CD8-positive, alpha-beta memory T cell (primary cell): ENCODE measurements around the gene GRIN2C. TPM values are rescaled to one million over a fixed set of nuclear protein-coding genes. Genes with fewer than 3 reads are reported as not detected.
"Not testable (repeated sequence)": the region's sequence is repeated elsewhere in the genome, so short reads cannot be mapped to it uniquely, and the experiment has no call there.

Experiments used
- CTCF ChIA-PET: fragments of 350-600 bp; sonication (Branson Sonifier 250); formaldehyde crosslinking; loops from one replicate; lab custom pipeline; 2021; ENCODE audit warnings: antibody characterized with exemption; lab: Charles Lee
- POLR2A ChIA-PET: fragments of 350-600 bp; sonication (Branson Sonifier 250); formaldehyde crosslinking; loops from one replicate; lab custom pipeline; 2021; ENCODE audit warnings: antibody characterized with exemption; lab: Charles Lee
- DNase-seq, 5 donors: peaks; one replicate each; pipeline versions ENCODE4 v3.0.0 to v3.0.0-alpha.2; 2020 to 2022; ENCODE audit warnings: mixed read lengths in 1 of 5
- H3K27ac ChIP-seq: one replicate; pipeline ENCODE4 v1.7.0; 2013; ENCODE audit warnings: low read depth, mild to moderate bottlenecking, low read length, moderate library complexity
- H3K27me3 ChIP-seq: 2 replicates; pipeline ENCODE4 v1.7.0; 2013; ENCODE audit warnings: low read length, mild to moderate bottlenecking; ENCODE audit not compliant: insufficient read depth, poor library complexity, severe bottlenecking
- H3K36me3 ChIP-seq: 2 replicates; pipeline ENCODE4 v1.7.0; 2013; ENCODE audit warnings: mild to moderate bottlenecking, low read length, moderate library complexity; ENCODE audit not compliant: insufficient read depth
- H3K4me1 ChIP-seq: 2 replicates; pipeline ENCODE4 v1.7.0; 2013; ENCODE audit warnings: mild to moderate bottlenecking, low read length, moderate library complexity; ENCODE audit not compliant: insufficient read depth
- H3K4me3 ChIP-seq: 2 replicates; pipeline ENCODE4 v1.7.0; 2013; ENCODE audit warnings: mild to moderate bottlenecking, low read length
- H3K9me3 ChIP-seq: 2 replicates; pipeline ENCODE4 v1.7.0; 2013; ENCODE audit warnings: mild to moderate bottlenecking, low read length
- H3K27ac Mint-ChIP-seq, 8 donors: one replicate each; pipeline ENCODE4 v1.8.0; 2020 to 2021; ENCODE audit warnings: mixed read lengths in 8 of 8, mild to moderate bottlenecking in 6 of 8, inconsistent platforms in 3 of 8, moderate library complexity in 3 of 8
- H3K27me3 Mint-ChIP-seq, 2 donors: one replicate each; pipeline ENCODE4 v1.8.0; 2020 to 2021; ENCODE audit warnings: mixed read lengths in 2 of 2, mild to moderate bottlenecking in 1 of 2, moderate library complexity in 1 of 2
- H3K36me3 Mint-ChIP-seq, 3 donors: one replicate each; pipeline ENCODE4 v1.8.0; 2020 to 2021; ENCODE audit warnings: mixed read lengths in 3 of 3, inconsistent platforms in 1 of 3, mild to moderate bottlenecking in 1 of 3
- H3K4me1 Mint-ChIP-seq, 3 donors: one replicate each; pipeline ENCODE4 v1.8.0; 2020 to 2021; ENCODE audit warnings: mixed read lengths in 3 of 3, inconsistent platforms in 1 of 3, mild to moderate bottlenecking in 1 of 3
- H3K4me3 Mint-ChIP-seq, 7 donors: one replicate each; pipeline ENCODE4 v1.8.0; 2020 to 2021; ENCODE audit warnings: mixed read lengths in 7 of 7, mild to moderate bottlenecking in 6 of 7, moderate library complexity in 4 of 7, inconsistent platforms in 2 of 7
- H3K9me3 Mint-ChIP-seq, 5 donors: one replicate each; pipeline ENCODE4 v1.8.0; 2020 to 2022; ENCODE audit warnings: mixed read lengths in 5 of 5, mild to moderate bottlenecking in 3 of 5, moderate library complexity in 2 of 5, inconsistent platforms in 1 of 5
- polyA plus RNA-seq: library from polyadenylated mRNA; unstranded; fragments of 300-500 nt; fragmentation: Illumina TruSeq; gene quantifications from one replicate; pipeline ENCODE4 v1.2.3, GENCODE V29; 2021
- total RNA-seq, 2 experiments: library from RNA; stranded (reverse); gene quantifications; one replicate each; pipeline ENCODE4 v1.2.3, GENCODE V29; 2021

Gene GRIN2C
- total and polyA plus RNA-seq, 3 experiments from 2014 or later: not detected

- H3K27ac ChIP-seq: peak overlapping the region; percentile 4
- H3K27ac Mint-ChIP-seq: peak overlapping the region in 3 of 8 donors; percentile 14 to 91 (median 73)
- ChIA-PET POLR2A (interaction anchor here (2.2 kb wide), 1 partner anchor 122 kb away, joined by 10 read pairs; no protein-coding TSS in a partner anchor), CTCF (interaction anchor here (1.0 to 1.4 kb wide), 4 partner anchors 9 to 136 kb away, joined by 3 to 6 read pairs (median 3); partner anchors contain the start of gene GRIN2C)
- peaks cover 10% of the 10 kb centered on the region for H3K4me1 ChIP-seq
- peak overlapping the region; percentile 66 for H3K4me3 ChIP-seq
- H3K9me3 Mint-ChIP-seq: no peaks in the 10 kb centered on the region
- no peak for DNase-seq
- peak overlapping the region; percentile 27 to 96 (median 82) for H3K4me3 Mint-ChIP-seq
- no peaks in the 10 kb centered on the region for H3K36me3 ChIP-seq
- H3K4me1 Mint-ChIP-seq: peaks cover 18 to 23% (median 22%) of the 10 kb centered on the region in 3 donors
- no peaks in the 10 kb centered on the region for H3K27me3 Mint-ChIP-seq
- no peaks in the 10 kb centered on the region for H3K27me3 ChIP-seq
- H3K9me3 ChIP-seq: no peaks in the 10 kb centered on the region
- H3K36me3 Mint-ChIP-seq: peaks cover 0 to 4% (median 4%) of the 10 kb centered on the region in 3 donors
Measured at GRCh38 chr17:74871356-74872076, 11.8 kb upstream of the GRIN2C start.

DNA sequence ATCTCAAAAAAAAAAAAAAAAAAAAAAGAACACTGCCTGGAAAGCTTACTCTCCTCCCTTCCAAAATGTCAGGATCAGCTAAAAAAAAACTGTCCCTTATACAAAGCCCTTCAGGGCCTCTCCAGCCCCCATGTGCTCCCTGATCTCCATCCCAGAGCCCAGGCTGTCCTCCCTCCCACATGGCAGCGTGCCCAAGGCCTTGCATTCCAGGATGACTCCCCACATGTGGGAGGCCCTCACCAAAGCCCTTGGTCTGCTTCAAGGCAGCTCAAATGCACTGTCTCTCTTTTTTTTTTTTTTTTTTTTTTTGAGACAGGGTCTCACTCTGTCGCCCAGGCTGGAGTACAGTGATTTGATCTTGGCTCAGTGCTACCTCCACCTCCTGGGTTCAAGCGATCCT lies 10.8 kb upstream of the GRIN2C start:
- ChIA-PET POLR2A (interaction anchor here (0.6 kb wide), 1 partner anchor 96 kb away, joined by 3 read pairs; no protein-coding TSS in a partner anchor), CTCF (interaction anchor here (1.1 to 11.3 kb wide), 4 partner anchors 8 to 135 kb away, joined by 3 to 90 read pairs (median 6); no protein-coding TSS in a partner anchor)
- DNase-seq: no peak
- H3K36me3 ChIP-seq: no peaks in the 10 kb centered on the region
- Mint-ChIP-seq H3K27me3 (no peaks in the 10 kb centered on the region), H3K27ac (peak overlapping the region in 1 of 8 donors; percentile 55), H3K4me1 (peaks cover 18 to 23% (median 22%) of the 10 kb centered on the region in 3 donors), H3K36me3 (peaks cover 0 to 4% (median 4%) of the 10 kb centered on the region in 3 donors), H3K4me3 (no peak overlapping the region), H3K9me3 (no peaks in the 10 kb centered on the region)
- no peaks in the 10 kb centered on the region for H3K9me3 ChIP-seq
- no peak overlapping the region for H3K27ac ChIP-seq
- H3K27me3 ChIP-seq: no peaks in the 10 kb centered on the region
- peaks cover 10% of the 10 kb centered on the region for H3K4me1 ChIP-seq
- H3K4me3 ChIP-seq: no peak overlapping the region

GRCh38 chr17:74870028-74870427 lies 10.3 kb upstream of the GRIN2C start:
- peaks cover 18 to 25% (median 23%) of the 10 kb centered on the region in 3 donors for H3K4me1 Mint-ChIP-seq
- not testable (repeated sequence) for H3K27ac Mint-ChIP-seq, H3K36me3 ChIP-seq, H3K9me3 ChIP-seq, H3K27me3 Mint-ChIP-seq, H3K9me3 Mint-ChIP-seq, H3K27ac ChIP-seq, H3K27me3 ChIP-seq, H3K4me3 Mint-ChIP-seq, H3K4me1 ChIP-seq, H3K4me3 ChIP-seq, H3K36me3 Mint-ChIP-seq, DNase-seq
- ChIA-PET CTCF (interaction anchor here (1.1 to 11.3 kb wide), 3 partner anchors 8 to 126 kb away, joined by 6 to 90 read pairs (median 6); no protein-coding TSS in a partner anchor), POLR2A (interaction anchor here (0.6 kb wide), 1 partner anchor 96 kb away, joined by 3 read pairs; no protein-coding TSS in a partner anchor)

DNA sequence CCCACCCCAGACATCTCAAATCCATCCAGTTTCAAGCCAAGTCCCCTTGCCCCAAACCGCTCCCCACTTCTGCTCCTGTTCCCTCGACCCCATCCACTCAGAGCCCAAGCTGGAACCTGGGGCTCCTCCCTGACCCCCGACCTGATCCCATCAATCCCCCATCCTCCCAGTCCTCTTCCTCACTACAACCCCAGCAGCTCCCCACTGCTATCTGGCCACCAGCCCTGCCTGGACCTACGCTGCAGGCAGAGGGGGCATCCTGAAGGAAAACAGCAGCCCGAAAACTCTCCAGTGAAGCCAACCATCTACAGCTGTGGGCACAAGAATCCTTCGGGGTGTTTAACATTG lies 9.2 kb upstream of the GRIN2C start:
- Mint-ChIP-seq H3K27me3 (no peaks in the 10 kb centered on the region), H3K4me3 (no peak overlapping the region), H3K36me3 (peaks cover 0 to 6% (median 4%) of the 10 kb centered on the region in 3 donors), H3K27ac (no peak overlapping the region), H3K9me3 (no peaks in the 10 kb centered on the region), H3K4me1 (peaks cover 19 to 28% (median 25%) of the 10 kb centered on the region in 3 donors)
- Histone ChIP-seq H3K27me3 (no peaks in the 10 kb centered on the region), H3K9me3 (no peaks in the 10 kb centered on the region), H3K36me3 (no peaks in the 10 kb centered on the region), H3K4me3 (no peak overlapping the region), H3K27ac (peak overlapping the region; percentile 47), H3K4me1 (peaks cover 10% of the 10 kb centered on the region)
- ChIA-PET CTCF (interaction anchor here (0.8 to 11.3 kb wide), 5 partner anchors 9 to 211 kb away, joined by 3 to 90 read pairs (median 4); no protein-coding TSS in a partner anchor), POLR2A (no interaction called here)
- DNase-seq: no peak

GRCh38 chr17:74868251-74868907 lies 8.7 kb upstream of the GRIN2C start:
- no peak overlapping the region for H3K4me3 ChIP-seq
- peak overlapping the region in 1 of 8 donors; percentile 28 for H3K27ac Mint-ChIP-seq
- H3K9me3 Mint-ChIP-seq: no peaks in the 10 kb centered on the region
- ChIA-PET POLR2A (interaction anchor here (0.6 kb wide), 1 partner anchor 122 kb away, joined by 4 read pairs; no protein-coding TSS in a partner anchor), CTCF (interaction anchor here (0.8 to 11.3 kb wide), 5 partner anchors 10 to 211 kb away, joined by 3 to 90 read pairs (median 4); no protein-coding TSS in a partner anchor)
- peaks cover 10% of the 10 kb centered on the region for H3K4me1 ChIP-seq
- H3K27me3 ChIP-seq: no peaks in the 10 kb centered on the region
- H3K36me3 ChIP-seq: no peaks in the 10 kb centered on the region
- peaks cover 0 to 6% (median 4%) of the 10 kb centered on the region in 3 donors for H3K36me3 Mint-ChIP-seq
- no peaks in the 10 kb centered on the region for H3K9me3 ChIP-seq
- H3K4me3 Mint-ChIP-seq: no peak overlapping the region
- H3K27ac ChIP-seq: peak overlapping the region; percentile 47
- no peak for DNase-seq
- peaks cover 15 to 26% (median 21%) of the 10 kb centered on the region in 3 donors for H3K4me1 Mint-ChIP-seq
- H3K27me3 Mint-ChIP-seq: no peaks in the 10 kb centered on the region

DNA sequence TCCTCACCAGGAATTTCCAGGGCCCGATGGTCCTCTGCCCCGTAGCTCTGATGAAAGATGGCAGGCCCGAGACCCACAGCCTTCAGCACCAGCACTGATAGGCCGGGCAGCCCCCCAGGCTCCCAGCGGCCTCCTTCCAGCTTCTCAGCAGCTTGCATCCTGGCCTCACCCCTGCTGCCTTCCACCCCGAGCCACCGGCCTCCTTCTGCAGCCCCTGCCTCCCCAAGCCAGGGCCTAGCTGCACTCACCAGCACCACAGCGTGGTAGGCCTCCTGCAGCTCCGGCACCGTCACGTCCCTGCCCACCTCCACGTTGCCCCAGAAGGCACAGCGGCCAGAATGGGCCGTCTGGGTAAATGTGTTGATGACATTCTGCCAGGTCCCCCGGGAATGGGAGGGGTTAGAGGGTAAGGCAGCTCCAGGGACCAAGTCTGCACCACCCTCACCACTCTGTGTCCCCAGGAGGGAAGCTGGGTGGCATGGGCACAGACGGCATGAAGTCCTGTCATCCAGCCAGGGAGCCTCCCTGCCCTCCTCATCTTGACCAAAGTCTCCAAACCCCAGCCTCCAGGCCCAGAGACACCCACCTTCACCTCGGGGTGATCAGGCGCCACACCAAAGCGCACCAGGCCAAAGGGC lies 6.6 kb upstream of the GRIN2C start:
- Histone ChIP-seq H3K27me3 (peaks cover 7% of the 10 kb centered on the region), H3K9me3 (no peaks in the 10 kb centered on the region), H3K4me3 (no peak overlapping the region), H3K4me1 (peaks cover 5% of the 10 kb centered on the region), H3K36me3 (no peaks in the 10 kb centered on the region), H3K27ac (no peak overlapping the region)
- no peaks in the 10 kb centered on the region for H3K9me3 Mint-ChIP-seq
- CTCF ChIA-PET: interaction anchor here (0.8 to 11.3 kb wide), 7 partner anchors 23 to 209 kb away, joined by 3 to 90 read pairs (median 6); partner anchors contain the start of gene RAB37
- no peak for DNase-seq
- H3K27ac Mint-ChIP-seq: peak overlapping the region in 1 of 8 donors; percentile 43
- POLR2A ChIA-PET: no interaction called here
- peaks cover 6 to 7% of the 10 kb centered on the region in 2 donors for H3K27me3 Mint-ChIP-seq
- peaks cover 11 to 14% (median 11%) of the 10 kb centered on the region in 3 donors for H3K4me1 Mint-ChIP-seq
- peaks cover 0 to 4% (median 3%) of the 10 kb centered on the region in 3 donors for H3K36me3 Mint-ChIP-seq
- H3K4me3 Mint-ChIP-seq: no peak overlapping the region

DNA sequence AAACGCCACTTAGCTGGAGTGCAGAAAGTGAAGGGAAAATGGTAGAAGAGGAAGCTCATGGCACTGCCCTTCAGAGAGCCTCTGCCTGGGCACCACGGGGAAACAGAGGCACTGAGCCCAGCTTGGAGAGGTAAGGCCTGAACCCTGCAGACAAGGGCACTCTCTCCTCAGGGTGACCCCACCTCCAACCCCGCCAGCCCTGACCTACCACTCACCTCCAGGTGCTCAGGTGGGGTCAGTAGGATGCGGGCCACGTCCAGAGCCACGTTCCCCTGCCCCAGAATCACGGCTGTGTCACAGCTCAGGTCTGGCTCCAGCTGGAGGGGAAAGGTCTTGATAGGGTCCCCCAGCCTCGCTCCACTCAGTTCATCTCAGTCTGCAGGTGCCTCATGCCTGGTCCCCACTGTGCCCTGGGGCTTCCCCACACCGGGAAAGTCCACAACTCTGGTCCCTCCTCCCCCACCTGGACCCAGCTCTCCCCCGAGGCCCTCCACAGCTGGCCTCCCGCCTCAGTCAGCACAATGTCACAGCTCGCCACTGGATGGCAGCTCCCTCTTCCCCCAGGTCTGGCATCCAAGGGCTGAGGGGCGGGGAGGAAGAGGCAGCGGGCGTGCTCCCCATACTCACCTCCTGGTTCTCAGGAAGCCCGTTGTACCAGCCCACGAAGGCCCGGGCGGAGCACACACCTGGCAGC lies 6.0 kb upstream of the GRIN2C start:
- ChIA-PET CTCF (interaction anchor here (0.6 to 11.3 kb wide), 13 partner anchors 9 to 208 kb away, joined by 3 to 90 read pairs (median 4); partner anchors contain the start of gene RAB37), POLR2A (no interaction called here)
- H3K4me1 ChIP-seq: peaks cover 10% of the 10 kb centered on the region
- H3K9me3 Mint-ChIP-seq: no peaks in the 10 kb centered on the region
- peaks cover 0 to 4% (median 3%) of the 10 kb centered on the region in 3 donors for H3K36me3 Mint-ChIP-seq
- H3K27ac Mint-ChIP-seq: peak overlapping the region in 1 of 8 donors; percentile 43
- H3K4me3 Mint-ChIP-seq: no peak overlapping the region
- H3K4me1 Mint-ChIP-seq: peaks cover 9 to 16% (median 10%) of the 10 kb centered on the region in 3 donors
- H3K9me3 ChIP-seq: no peaks in the 10 kb centered on the region
- DNase-seq: no peak
- no peak overlapping the region for H3K27ac ChIP-seq
- H3K27me3 Mint-ChIP-seq: peaks cover 7 to 9% of the 10 kb centered on the region in 2 donors
- H3K4me3 ChIP-seq: no peak overlapping the region
- H3K36me3 ChIP-seq: no peaks in the 10 kb centered on the region
- H3K27me3 ChIP-seq: peaks cover 7% of the 10 kb centered on the region
